IPS DF 19.7 (cell line): ENCODE data around the gene COPE.

ENCODE experiments used
- DNase-seq: peaks from one replicate; pipeline ENCODE4 v3.0.0-alpha.2; 2013; ENCODE audit warnings: low read depth, low spot score

The COPE gene

DNA sequence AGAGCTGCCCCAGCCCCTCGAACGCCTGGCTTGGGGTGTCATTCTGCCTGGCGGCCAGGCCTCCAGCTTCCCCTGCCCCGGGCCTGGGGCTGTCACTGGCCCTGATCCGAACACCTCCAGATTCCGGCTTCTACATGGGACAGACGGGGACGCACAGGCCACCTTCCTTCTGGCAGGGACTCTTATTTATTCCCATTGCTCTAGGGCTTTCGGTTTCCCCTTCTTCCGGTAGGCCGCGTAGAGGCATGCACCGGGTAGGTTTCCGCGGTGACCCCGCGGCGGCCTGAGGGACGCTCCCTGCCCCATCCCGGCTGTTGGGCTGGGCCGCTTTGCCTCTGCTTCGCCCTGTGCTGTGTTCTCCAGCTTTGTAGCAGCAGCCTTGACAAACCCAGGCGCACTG lies 51.4 kb downstream of the COPE start:
- no peak for DNase-seq

- DNase-seq: no peak
Measured at GRCh38 chr19:18867199-18867598, 52.0 kb downstream of the COPE start.

- DNase-seq: no peak
Measured at GRCh38 chr19:18866800-18867123, 52.4 kb downstream of the COPE start.

DNA sequence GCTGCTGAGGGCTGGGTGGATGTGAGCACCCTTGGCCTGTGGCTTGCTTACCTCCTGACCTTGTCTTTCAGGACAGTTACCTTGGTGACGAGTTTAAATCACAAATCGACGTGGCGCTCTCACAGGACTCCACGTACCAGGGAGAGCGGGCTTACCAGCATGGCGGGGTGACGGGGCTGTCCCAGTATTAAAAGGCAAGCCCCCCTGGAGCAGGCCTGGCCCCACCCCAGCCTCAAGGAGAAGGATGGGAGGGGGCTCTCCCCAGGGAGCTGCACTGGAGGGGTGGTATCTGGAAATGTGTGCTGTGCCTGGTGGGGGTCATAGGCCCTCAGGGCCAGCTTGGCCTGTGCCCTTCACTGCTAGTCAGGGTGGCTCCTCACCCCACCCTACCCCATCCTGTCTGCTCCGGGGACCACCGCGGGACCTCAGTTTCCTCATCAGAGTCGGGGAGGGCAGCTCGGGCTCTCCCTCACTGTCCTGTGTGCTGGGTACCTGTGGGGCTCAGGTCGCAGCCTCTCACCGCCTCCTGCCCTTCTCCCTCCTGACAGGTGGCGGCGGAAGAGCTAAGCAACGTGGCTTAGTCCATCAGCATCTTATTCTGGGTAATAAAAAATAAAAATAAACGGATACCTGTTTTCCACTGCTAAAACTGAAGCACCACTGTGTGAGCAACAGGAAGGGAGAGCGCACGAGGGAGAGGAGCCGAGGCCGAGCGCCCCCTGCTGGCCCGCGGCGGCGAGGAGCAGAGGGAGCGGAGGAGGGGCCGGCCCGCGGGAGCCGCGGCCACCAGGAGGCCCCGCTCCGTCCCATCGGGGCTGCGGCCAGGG lies 53.0 kb downstream of the COPE start:
- DNase-seq: no peak

- DNase-seq: no peak
Measured at GRCh38 chr19:18865106-18865972, 53.8 kb downstream of the COPE start.

DNA sequence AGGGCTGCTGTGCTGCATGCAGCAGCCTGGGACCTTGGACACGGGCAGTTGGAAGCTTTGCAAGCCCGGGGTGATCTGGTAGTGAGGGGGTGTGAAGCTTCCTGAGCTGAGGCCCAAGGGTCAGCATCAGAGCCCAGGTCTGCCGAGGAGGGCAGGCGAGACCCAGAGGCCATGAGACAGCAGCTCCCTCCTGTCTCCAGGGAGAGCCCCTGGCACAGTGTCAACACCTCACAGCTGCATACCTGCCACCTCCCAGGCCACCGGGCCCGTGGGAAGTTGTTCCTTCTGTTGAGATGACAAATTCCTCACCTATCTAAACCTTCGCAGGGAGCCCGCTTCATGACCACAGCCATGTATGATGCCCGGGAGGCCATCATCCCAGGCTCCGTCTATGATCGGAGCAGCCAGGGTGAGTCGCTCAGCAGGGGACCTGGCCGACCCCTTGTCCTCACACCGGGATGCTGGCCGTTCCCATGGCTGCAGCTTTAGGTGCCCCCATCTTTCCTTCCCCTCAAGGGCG lies 55.3 kb downstream of the COPE start:
- DNase-seq: no peak

DNA sequence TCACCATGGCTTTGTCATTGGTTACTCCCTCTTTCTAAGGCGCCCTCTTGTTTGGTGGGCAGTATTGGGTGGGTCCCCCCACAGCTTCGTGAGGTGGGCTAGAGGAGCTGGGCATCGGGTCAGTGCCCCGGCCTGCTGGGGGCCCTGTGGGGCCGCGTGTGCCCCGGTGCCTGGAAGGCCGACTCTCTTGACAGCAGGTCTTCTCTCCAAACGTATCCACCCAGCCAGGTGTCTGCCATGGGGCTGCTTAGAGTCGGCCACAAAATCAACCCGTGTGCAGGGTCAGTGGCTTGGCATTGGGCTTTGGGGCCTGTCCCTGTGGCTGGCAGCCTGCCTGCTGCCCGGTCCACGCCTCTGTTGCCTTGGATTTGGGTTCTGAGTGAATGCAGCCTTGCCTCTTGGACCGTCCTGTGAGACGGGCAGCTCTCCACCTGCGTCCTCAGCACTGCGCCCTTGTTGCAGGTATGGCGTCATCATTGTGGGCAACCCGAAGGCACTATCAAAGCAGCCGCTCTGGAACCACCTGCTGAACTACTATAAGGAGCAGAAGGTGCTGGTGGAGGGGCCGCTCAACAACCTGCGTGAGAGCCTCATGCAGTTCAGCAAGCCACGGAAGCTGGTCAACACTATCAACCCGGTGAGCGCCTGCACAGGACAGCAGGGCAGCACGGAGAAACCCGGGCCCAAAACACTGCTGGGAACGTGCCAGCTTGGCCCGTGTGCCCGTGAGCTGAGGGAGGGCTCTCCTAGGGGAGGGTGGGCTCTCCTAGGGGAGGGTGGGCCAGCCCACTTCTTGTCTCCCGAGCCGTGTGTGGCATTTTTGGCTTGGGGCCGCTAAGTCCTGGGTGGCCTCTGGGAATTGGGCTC lies 56.0 kb downstream of the COPE start:
- no peak for DNase-seq

- DNase-seq: no peak
Measured at GRCh38 chr19:18861917-18862316, 57.3 kb downstream of the COPE start.

DNA sequence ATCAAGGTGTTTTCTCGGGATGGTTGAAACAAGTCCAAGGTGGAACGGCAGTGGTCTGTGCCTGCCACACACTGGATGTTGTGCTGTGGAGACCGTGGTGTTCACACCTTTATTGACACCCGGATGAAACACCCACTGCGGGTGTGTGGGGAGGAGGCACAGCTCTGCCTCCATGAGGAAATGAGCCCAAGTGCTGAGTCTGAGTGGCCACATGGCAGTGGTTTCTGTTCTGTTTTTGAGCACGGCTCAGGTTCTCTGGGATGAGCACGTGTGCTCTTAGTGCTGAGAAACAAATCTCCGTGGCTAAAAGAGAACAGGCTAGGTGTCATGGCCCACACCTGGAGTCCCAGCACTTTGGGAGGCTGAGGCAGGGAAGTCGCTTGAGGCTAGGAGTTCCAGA lies 58.0 kb downstream of the COPE start:
- no peak for DNase-seq

DNA sequence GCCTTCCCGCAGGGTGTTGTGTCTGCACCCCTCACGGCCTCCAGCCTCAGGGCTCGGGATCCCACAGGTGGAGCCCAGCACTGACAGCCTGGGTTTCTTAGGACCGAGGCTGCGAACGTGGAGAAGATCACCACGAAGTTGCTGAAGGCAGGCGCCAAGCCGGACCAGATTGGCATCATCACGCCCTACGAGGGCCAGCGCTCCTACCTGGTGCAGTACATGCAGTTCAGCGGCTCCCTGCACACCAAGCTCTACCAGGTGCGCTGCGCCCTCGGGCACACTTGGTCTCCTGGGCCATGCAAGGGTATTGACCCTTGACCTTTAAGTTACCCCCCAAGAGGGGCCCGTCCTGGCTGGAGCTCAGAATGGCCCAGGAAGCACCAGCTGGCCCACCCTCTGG lies 58.5 kb downstream of the COPE start:
- DNase-seq: no peak

- DNase-seq: no peak
Measured at GRCh38 chr19:18860302-18860700, 58.9 kb downstream of the COPE start.

DNA sequence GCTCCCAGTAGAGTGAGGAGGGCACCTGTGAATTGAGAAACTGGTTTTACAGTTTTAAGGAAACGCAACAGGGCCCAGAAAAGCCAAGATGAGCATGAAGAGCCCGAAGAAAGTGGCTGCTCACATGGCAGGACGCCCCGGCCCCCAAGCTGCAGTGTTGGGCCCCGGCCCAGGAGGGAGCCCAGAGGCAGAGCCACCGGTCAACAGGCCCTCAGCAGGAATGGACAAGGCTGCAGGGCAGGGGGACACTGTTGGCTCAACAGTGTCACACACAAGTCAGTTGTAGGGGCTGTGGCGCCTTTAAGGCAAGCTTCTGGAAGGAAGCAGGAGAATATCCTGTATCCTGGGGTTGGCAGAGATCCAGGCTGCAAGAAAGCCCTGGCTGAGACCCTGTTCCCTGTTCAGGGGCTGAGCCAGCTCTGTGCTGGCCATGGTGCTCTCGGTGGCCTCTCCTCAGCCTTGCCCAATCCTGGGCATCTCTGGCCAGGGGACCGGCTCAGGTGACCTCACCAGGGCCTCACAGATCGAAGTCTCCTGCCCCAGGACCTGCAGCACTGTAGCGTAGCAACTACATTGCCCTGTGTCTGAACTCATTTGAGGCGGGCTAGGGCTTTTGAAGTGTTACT lies 59.4 kb downstream of the COPE start:
- DNase-seq: no peak

GRCh38 chr19:18858906-18859646 lies 60.1 kb downstream of the COPE start:
- no peak for DNase-seq

- DNase-seq: no peak
Measured at GRCh38 chr19:18857223-18857622, 62.0 kb downstream of the COPE start.

DNA sequence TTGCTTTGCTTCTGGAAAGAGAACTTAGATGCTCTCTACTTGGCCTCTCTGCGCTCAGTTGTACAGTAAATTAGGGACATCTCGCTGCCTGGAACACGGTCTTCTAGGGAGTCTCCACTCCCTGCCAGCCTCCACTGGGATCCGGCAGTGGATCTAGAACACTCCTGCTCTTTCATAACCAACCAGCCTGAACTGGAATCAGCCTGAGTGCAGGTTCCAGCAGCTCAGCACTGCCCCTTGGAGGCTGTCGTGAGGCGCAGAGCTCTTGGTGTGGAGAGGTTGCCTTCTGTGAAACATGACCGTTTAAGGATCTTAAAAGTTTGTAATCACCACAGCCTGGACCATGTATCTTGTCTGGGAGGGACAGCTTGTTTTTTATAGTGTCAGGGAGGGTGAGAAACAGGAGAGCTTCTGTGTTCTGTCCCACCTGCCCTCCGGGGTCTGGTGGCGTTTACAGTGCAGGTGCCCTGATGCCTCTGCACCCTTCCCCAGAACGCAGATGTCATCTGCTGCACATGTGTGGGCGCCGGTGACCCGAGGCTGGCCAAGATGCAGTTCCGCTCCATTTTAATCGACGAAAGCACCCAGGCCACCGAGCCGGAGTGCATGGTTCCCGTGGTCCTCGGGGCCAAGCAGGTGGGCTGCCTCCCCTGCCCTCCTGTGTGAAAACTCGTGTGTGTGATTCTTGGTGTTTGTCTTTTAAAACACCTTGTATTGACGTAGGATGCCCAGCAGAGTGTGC lies 62.6 kb downstream of the COPE start:
- no peak for DNase-seq

GRCh38 chr19:18855647-18856384 lies 63.4 kb downstream of the COPE start:
- no peak for DNase-seq

GRCh38 chr19:18854982-18855381 lies 64.2 kb downstream of the COPE start:
- DNase-seq: no peak

- no peak for DNase-seq
Measured at GRCh38 chr19:18853755-18854427, 65.3 kb downstream of the COPE start.

- no peak for DNase-seq
Measured at GRCh38 chr19:18852648-18853047, 66.5 kb downstream of the COPE start.
